ENCODE data around the gene CEMIP. TPM values are rescaled to one million over a fixed set of nuclear protein-coding genes. Genes with fewer than 3 reads are reported as not detected.

CEMIP gene
- total RNA-seq, 6 experiments from 2014 or later, result 0.64 to 0.74 TPM; not detected in 4

DNA sequence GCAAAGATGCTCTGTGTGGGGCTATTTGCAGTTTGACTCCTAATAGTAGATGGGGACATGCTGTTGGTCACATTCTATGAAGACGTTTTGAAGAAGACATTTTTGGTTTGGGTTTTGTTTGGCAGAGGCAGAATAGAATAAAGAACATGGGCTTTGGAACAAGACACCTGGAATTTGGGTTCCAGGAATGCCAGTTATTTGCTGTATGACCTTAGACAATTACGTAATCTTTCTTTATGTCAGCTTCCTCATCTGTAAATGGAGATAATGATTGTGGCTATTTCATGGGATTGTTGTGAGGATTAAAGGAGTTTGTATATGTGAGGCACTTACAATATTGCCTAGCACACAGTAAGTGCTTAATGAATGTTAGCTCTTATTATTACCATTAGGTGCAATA is 118.9 kb downstream of the CEMIP start:
- Histone ChIP-seq H3K4me3 (no peak overlapping the region), H3K27ac (no peak overlapping the region), H3K27me3 (no peaks in the 10 kb centered on the region), H3K4me1 (no peaks in the 10 kb centered on the region), H3K9me3 (no peaks in the 10 kb centered on the region), H3K36me3 (no peaks in the 10 kb centered on the region)
- WGBS (ENCODE audit: insufficient coverage, low coverage, low lambda C conversion rate, missing lambda C conversion rate), result 81% methylated on average over 2 of the region's 2 CpGs
- TF ChIP-seq POLR2A (IDR thresholded peaks at IDR 0.05), result no peak
- no peak for DNase-seq
- intact Hi-C loops (cut with DNase I), result no loop called here
- no peak for ATAC-seq

DNA sequence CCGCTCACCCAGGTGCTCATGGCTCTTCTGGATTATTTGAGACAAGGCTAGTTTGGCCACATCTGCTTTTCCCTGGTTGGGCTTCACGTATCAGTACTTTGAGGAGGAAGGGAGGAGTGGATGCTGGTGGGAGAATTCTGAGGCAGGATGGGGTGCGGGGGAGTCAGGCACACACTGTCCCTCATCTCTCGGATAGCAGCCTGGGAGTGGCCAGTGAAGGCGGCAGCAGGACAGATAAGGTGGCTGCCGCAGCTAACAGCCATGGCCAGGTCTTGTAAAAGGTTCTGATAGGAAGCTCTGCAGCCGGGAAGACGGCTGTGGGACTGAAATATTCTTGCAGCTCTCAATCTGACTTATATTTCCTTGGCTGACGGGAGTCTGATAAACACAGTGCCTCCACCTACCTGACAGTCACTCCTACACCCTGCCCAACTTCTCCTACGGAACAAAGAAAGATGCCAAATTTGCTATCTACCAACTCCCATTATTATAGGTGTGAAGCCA is 123.2 kb downstream of the CEMIP start:
- Histone ChIP-seq H3K4me1 (no peaks in the 10 kb centered on the region), H3K27ac (no peak overlapping the region), H3K36me3 (no peaks in the 10 kb centered on the region), H3K27me3 (no peaks in the 10 kb centered on the region), H3K9me3 (no peaks in the 10 kb centered on the region), H3K4me3 (no peak overlapping the region)
- intact Hi-C loops (cut with DNase I), result no loop called here
- no peak for ATAC-seq
- no peak for DNase-seq
- TF ChIP-seq POLR2A (IDR thresholded peaks at IDR 0.05), result no peak
- TF ChIP-seq, protein P1, sequence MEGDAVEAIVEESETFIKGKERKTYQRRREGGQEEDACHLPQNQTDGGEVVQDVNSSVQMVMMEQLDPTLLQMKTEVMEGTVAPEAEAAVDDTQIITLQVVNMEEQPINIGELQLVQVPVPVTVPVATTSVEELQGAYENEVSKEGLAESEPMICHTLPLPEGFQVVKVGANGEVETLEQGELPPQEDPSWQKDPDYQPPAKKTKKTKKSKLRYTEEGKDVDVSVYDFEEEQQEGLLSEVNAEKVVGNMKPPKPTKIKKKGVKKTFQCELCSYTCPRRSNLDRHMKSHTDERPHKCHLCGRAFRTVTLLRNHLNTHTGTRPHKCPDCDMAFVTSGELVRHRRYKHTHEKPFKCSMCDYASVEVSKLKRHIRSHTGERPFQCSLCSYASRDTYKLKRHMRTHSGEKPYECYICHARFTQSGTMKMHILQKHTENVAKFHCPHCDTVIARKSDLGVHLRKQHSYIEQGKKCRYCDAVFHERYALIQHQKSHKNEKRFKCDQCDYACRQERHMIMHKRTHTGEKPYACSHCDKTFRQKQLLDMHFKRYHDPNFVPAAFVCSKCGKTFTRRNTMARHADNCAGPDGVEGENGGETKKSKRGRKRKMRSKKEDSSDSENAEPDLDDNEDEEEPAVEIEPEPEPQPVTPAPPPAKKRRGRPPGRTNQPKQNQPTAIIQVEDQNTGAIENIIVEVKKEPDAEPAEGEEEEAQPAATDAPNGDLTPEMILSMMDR (IDR thresholded peaks at IDR 0.05), result no peak
- WGBS (ENCODE audit: insufficient coverage, low coverage, low lambda C conversion rate, missing lambda C conversion rate), result 100% methylated on average over 2 of the region's 10 CpGs

DNA sequence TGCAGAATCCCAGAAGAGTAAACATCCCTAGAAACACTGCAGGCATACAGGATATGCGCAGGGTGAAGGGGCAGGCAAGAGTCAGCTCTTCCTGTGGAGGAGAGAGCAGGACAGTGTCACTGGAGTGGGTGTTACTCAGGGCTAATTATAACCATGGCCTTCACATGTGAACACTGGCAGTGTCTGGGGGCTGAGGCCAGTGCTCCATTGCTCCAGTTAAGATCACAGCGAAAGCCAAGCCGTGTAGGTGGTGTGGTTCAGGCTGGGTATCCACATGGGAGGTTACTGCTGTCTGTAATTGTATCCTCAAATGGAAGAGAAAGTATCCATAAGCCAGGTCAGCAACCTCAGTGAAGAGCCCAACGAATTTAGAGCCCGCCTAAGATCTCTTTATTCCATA is 125.8 kb downstream of the CEMIP start:
- intact Hi-C loops (cut with DNase I), result no loop called here
- WGBS (ENCODE audit: insufficient coverage, low coverage, low lambda C conversion rate, missing lambda C conversion rate), result 67% methylated on average over 4 of the region's 5 CpGs
- peak; percentile 81 to 86 (median 85) for ATAC-seq
- DNase-seq, result no peak
- no peak for TF ChIP-seq POLR2A (IDR thresholded peaks at IDR 0.05)
- TF ChIP-seq, protein P1 (IDR thresholded peaks at IDR 0.05), result no peak
- no peak overlapping the region for H3K27ac ChIP-seq
- H3K9me3 ChIP-seq, result no peaks in the 10 kb centered on the region
- no peaks in the 10 kb centered on the region for H3K36me3 ChIP-seq
- no peak overlapping the region for H3K4me3 ChIP-seq
- no peaks in the 10 kb centered on the region for H3K27me3 ChIP-seq
- no peaks in the 10 kb centered on the region for H3K4me1 ChIP-seq

DNA sequence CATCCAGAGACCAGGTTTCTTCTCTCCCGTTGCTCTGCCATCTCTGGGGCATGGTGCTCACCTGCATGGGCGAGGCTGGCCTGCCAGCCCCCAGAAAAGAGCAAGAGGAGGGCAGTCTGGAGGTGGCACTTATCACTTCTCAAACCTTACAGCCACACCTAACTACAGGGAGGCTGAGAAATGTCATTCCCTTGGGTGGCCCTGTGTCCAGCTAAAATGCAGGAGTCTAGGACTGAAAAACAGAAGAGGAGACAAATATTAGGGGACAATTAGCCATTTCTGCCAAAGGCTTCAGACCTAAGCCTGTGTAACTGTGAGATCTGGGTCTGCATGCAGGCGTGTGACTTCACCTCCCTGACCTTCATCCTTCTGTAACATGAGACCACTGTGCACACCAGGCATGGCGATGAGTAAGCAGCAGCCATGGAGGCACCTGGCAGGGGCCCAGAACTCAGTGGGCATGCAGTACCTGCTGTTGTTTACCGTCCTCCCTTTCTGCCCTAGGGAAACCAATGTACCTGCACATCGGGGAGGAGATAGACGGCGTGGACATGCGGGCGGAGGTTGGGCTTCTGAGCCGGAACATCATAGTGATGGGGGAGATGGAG is 127.1 kb downstream of the CEMIP start:
- no peak overlapping the region for H3K4me3 ChIP-seq
- no peaks in the 10 kb centered on the region for H3K4me1 ChIP-seq
- TF ChIP-seq POLR2A (IDR thresholded peaks at IDR 0.05), result no peak
- TF ChIP-seq, protein P1 (IDR thresholded peaks at IDR 0.05), result no peak
- no peak overlapping the region for H3K27ac ChIP-seq
- WGBS (ENCODE audit: insufficient coverage, low coverage, low lambda C conversion rate, missing lambda C conversion rate), result no CpG with 5 or more reads among the region's 11 CpGs
- H3K9me3 ChIP-seq, result no peaks in the 10 kb centered on the region
- DNase-seq, result no peak
- H3K27me3 ChIP-seq, result no peaks in the 10 kb centered on the region
- H3K36me3 ChIP-seq, result no peaks in the 10 kb centered on the region
- no peak for ATAC-seq
- intact Hi-C loops (cut with DNase I), result no loop called here

DNA sequence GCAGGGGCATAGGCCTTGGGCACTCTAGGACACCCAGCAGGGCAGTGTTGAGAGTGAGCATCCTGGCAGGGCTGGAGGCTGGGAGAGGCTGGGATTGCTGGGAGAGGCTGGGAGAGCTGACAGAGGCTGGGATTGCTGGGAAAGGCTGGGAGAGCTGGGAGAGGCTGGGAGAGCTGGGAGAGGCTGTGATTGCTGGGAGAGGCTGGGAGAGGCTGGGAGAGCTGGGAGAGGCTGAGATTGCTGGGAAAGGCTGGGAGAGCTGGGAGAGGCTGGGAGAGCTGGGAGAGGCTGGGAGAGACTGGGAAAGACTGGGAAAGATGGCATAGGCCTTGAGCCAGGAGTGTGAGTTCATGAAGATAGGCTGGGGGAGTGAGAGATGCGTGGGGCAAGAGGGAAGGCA is 132.7 kb downstream of the CEMIP start:
- Histone ChIP-seq H3K27ac (no peak overlapping the region), H3K4me3 (no peak overlapping the region), H3K36me3 (no peaks in the 10 kb centered on the region), H3K4me1 (no peaks in the 10 kb centered on the region), H3K27me3 (no peaks in the 10 kb centered on the region), H3K9me3 (no peaks in the 10 kb centered on the region)
- WGBS (ENCODE audit: insufficient coverage, low coverage, low lambda C conversion rate, missing lambda C conversion rate), result 63% methylated on average over 1 of the region's 1 CpG
- no peak for TF ChIP-seq POLR2A (IDR thresholded peaks at IDR 0.05)
- TF ChIP-seq, protein P1 (IDR thresholded peaks at IDR 0.05), result no peak
- intact Hi-C loops (cut with DNase I), result no loop called here
- DNase-seq, result no peak
- ATAC-seq, result no peak
